ENCODE results near the gene BAIAP2.
A peak's percentile ranks its signal among the peaks of the same experiment; 100 is the strongest.

DNA sequence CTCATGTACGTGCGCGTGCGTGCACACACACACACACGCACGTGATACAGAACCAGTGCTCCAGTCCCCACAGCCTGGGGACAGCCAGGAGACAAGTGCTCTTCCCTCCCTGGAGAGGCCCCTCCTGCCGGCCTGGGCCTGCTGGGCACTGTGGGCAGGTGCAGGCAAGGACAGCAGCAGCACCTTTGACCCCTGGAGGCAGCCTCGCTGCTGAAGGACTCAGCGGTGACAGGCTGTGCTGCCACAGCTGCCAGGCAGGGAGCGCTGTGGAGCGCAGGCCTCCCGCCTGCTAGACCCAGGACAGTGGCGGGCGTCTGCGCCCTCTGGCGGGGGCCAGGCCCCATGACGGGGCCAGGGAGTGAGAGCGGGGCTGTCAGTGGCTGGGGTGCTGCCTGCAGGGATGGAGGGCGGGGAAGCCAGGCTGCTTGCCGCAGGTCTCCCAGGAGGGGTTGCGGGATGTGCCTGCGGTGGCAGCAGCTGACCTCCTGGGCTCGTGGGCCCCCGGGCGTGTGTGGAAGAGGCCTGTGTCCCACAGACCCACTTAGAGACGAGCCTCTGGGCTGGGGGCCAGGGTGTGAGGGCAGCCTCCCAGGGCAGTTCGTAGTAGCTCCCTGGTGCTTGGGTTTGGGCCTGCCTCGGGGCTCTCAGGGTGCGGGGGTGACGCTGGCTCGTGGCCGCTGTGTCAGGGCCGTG, 66.8 kb downstream of the BAIAP2 start:
- TF ChIP-seq CTCF (IDR thresholded peaks at IDR 0.05; ENCODE audit: low read length) (peak; percentile 100), EZH2 (optimal IDR thresholded peaks at IDR 0.05; ENCODE audit: low read depth, low read length) (no peak)
